Activated naive CD4-positive, alpha-beta T cell treated with anti-CD3 and anti-CD28 coated beads, Interleukin-2, amount 10 ng/mL, durations not matched to agents 5 hours and 36 hours (primary cell): Measurements from ENCODE around the gene POLR2L. TPM values are rescaled to one million over a fixed set of nuclear protein-coding genes. Genes with fewer than 3 reads are reported as not detected.

Experiments
- total RNA-seq, 2 experiments: library from RNA; stranded (reverse); gene quantifications; one replicate each; pipeline ENCODE4 v1.2.3, GENCODE V29; 2021

Gene POLR2L
- total RNA-seq: 10 to 100 TPM; 78.3 to 79.5 TPM

DNA sequence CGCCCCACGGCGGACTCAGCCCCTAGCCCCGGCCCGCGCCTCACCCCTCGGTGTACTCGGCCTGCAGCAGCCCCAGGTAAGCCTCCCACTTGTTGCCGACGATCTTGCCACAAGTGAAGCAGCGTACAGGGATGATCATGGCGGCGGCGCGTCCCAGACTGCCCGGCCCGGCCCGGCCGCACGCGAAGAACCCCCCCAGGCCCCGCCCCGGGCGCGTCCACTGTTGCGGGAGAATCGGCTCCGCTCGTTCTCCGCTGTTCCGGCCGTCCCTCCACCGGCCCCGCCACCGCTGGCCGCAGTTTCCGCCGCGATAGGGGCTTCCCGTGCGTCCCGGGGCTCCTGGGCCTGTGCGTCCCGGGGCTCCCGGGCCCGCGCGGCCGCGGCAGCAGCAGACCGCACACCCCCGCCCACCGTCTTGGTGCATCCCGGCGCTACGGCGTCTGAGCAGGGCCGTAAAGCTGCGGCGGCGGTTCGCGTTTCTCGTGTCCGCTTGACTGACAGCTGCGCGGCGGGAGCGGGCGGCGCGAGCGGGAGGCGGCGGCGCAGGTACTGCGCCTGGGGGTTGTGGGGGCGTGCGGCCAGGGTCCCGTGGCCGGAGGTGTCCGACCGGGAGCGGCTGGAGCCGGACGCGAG, at the start of gene POLR2L, which contains the start of gene TSPAN4:
Gene POLR2L, minus strand, starts transcription at position 160 of the 633 bp plus-strand sequence. Its CDS starts 21 bp downstream, at position 139.
Gene TSPAN4, plus strand, starts transcription at position 483 of the 633 bp plus-strand sequence. CDS start 7,453 bp downstream, outside the sequence.

DNA sequence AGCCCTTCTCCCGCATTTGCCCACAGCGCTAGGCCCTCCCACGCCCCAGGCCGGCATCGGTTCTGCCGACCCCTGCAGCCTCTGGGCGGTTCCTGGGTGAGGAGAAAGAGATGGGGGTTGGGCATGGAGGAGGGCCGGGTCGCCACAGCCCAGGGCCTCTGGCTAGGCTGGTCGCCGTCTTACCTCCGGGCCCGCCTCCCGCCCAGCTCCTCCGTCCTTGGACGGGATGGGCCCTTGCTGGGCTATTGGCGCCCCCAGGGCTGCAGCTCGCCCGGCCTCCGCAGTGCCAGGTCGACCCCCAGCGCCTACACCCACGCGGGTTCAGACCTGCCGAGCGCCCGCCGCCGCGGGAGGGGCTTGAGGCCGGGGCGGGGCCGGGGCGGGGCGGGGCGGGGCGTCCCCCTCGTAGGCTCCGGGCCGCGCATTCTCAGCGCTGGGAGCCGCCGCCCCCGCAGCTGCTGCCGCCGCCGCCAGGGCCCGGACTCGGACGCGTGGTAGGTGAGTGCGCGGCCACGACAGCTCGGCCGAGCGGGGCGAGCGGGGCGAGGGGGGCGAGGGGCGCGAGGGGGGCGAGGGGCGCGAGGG, 9.7 kb downstream of the POLR2L start, which contains the start of gene CD151:
Gene CD151, plus strand, starts transcription at position 424 of the 585 bp plus-strand sequence. CDS start 3,118 bp downstream, outside the sequence.

DNA sequence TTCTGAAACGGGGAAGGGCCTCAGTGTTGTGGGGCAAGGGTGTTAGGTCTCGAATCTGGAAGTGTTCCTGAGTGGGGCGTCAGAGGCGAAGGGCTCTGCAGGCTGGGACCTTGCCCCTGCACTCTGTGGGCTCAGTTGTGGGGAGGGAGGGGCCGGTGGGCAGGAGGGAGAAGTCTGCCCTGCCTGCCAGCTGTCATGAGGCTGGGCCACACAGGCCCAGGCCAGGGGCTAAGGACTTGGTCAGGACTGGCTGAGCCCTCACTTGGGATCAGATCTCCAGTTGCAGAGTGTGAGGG, 14.5 kb downstream of the POLR2L start, which contains the start of gene CRACR2B:
Gene CRACR2B, plus strand, starts transcription at position 23 of the 296 bp plus-strand sequence. CDS start 689 bp downstream, outside the sequence.

DNA sequence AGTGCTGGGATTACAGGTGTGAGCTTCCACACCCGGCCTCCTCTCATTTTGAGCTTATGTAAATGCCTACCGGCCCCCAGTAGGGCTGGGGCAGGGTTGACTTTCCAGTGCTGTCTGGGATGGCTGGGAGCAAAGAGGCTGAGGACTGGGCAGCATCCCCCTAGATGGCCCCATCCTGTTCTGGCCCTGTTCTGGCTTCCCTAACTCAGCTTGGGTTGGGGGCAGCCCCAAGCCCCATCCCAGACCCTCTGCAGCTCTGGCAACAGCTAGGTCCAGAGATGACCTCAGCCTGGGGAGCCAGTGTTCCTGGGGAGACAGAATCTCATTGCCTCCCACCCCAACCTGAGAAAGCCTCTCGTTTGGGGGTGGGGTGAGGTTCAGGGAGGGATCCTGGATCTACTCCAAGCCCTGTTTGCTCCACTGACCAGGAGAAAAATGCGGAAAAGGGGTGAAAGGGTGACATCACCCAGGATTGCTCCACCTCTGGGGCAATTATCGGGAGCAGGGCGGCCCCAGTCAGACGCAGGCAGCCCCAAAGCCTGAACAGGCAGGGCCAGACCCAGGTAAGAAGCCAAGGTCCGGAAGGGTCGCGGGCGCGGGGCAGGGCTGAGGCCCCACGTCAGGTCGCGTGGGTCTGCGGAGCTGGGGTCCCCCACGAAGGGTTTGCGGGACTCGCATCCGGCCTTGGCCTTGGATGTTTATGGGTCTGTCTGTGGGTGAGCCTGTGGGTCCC, 23.8 kb downstream of the POLR2L start, which contains the start of gene PNPLA2:
Gene PNPLA2, plus strand, starts transcription at position 519 of the 733 bp plus-strand sequence. CDS start 805 bp downstream, outside the sequence.

DNA sequence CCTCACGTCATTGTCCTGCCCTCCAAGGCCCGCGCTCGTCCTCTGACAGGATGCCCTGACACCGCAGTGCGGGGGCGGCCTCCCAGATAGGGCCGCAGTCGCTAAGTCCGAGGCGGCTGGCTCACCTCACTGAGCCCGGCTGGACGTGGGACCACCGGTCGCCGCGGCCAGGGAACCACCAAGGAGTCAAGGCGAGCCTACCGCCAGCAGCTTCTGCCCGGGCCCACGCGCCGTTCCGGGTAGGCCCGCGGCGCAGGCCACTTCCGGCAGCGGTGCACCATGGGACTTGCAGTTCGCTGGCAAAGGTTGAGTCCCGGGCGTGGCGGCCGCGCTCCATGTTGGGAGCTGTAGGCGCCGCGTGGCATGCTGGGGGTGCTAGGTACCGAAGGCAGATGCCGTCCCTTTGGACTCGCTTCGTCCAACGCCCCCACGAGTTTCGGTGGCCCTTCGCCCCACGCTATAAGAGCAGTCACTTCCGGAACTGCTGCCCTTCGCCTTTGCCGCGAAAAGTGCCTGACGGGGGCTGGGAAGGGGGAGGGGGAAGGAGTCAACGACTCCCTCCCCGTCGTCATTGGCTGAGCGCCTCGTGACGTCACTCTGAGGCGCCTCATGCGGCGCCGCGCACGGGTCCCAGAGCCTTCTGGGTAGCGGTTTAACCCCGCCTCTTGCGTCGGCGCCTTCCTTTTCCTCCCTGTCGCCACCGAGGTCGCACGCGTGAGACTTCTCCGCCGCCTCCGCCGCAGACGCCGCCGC, 32.9 kb downstream of the POLR2L start, which contains the start of gene RPLP2:
Gene RPLP2, plus strand, starts transcription at position 681 of the 753 bp plus-strand sequence. CDS start 268 bp downstream, outside the sequence.

DNA sequence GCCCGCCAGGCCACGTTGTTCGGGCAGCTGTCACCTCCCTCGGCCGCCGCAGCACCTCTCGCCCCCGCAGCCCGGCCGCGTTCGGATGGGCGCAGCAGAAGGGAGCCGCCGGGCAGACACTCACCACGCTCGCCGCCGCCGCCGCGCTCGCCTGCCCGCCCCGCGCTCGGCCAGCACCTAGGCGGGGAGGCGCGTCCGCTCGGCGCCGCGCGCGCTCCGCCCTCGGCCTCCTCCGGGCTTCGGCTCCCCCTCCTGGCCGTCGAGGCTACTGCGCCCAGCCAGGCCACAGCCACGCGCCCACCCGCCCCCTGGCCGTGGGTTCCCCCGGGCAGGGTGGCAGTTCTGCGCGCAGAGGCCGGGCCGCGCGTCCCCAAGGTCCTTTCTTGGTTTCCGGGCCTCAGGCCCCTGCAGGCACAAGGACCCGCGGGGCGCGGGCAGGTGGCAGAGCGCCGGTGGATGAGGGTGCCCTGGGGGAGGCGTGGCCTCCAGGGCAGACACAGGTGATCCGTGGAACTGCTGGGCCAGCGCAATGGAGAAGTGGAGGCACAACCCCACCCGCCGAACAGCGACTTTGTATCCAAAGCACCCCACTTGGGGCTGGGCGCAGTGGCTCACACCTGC, 44.1 kb downstream of the POLR2L start, which contains the start of gene SLC25A22:
Gene SLC25A22, minus strand, starts transcription at position 189 of the 621 bp plus-strand sequence. CDS start 3,275 bp downstream, outside the sequence.

DNA sequence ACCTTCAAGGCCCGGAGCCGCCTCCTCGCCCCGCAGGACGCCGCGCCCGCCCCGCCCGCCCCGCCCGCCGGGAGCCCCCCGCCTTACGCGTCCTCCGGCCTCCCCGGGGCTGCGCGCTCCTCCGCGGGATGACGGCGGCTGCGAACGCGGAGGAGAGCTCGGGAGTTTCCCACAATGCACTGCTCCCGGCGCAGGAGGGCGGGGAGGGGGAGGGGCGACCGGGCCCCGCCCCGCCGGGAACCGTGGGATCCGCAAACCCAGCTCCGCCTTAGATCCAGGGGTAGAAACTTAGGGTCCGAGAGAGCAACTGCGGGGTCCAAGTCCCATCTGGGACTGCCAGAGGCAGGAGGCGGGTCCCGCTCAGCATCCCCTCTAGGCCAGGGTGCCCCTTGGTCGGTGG, 52.4 kb downstream of the POLR2L start, which contains the start of gene CEND1:
Gene CEND1, minus strand, starts transcription at position 148 of the 400 bp plus-strand sequence. CDS start 1,514 bp downstream, outside the sequence.

Other genes starting within 250 kb of the POLR2L start
- gene IRF7, start 226.6 kb downstream of the POLR2L start, total RNA-seq: 10 to 100 TPM; 70.2 to 71.2 TPM
- gene CDHR5, start 217.6 kb downstream of the POLR2L start, total RNA-seq: not detected
- gene SCT, start 215.3 kb downstream of the POLR2L start, total RNA-seq: not detected
- gene DRD4, start 205.3 kb downstream of the POLR2L start, total RNA-seq: under 1 TPM; 0.26 to 0.45 TPM
- gene DEAF1, start 147.3 kb downstream of the POLR2L start, total RNA-seq: 10 to 100 TPM; 54.2 to 59.1 TPM
- 10 to 100 TPM; 28.4 to 28.9 TPM for gene TMEM80, start 146.7 kb downstream of the POLR2L start, total RNA-seq
- gene EPS8L2, start 136.3 kb downstream of the POLR2L start, total RNA-seq: 10 to 100 TPM; 17.4 to 20.3 TPM
- 100 to 1,000 TPM; 205 to 218 TPM for gene TALDO1, start 95.1 kb downstream of the POLR2L start, total RNA-seq
- gene GATD1, start 65.0 kb downstream of the POLR2L start, total RNA-seq: 10 to 100 TPM; 55.0 to 58.2 TPM
- under 1 TPM; 0.39 to 0.58 TPM for gene CEND1, start 52.4 kb downstream of the POLR2L start, total RNA-seq
- gene SLC25A22, start 44.2 kb downstream of the POLR2L start, total RNA-seq: 10 to 100 TPM; 36.7 to 41.3 TPM
- gene PIDD1, start 37.3 kb downstream of the POLR2L start, total RNA-seq: 10 to 100 TPM; 52.2 to 55.3 TPM
- gene RPLP2, start 32.6 kb downstream of the POLR2L start, total RNA-seq: 1,000 to 10,000 TPM; 3,087 to 3,213 TPM
- 10 to 100 TPM; 78.2 to 83.3 TPM for gene PNPLA2, start 23.6 kb downstream of the POLR2L start, total RNA-seq
- 10 to 100 TPM; 23.7 to 25.2 TPM for gene CRACR2B, start 14.6 kb downstream of the POLR2L start, total RNA-seq
- 10 to 100 TPM; 33.5 to 36.2 TPM for gene CD151, start 9.6 kb downstream of the POLR2L start, total RNA-seq
- 1 to 10 TPM; 8.1 to 8.4 TPM for gene TSPAN4, start 323 bp upstream of the POLR2L start, total RNA-seq
- 10 to 100 TPM; 39.1 to 39.8 TPM for gene CHID1, start 68.3 kb upstream of the POLR2L start, total RNA-seq
- gene AP2A2, start 83.3 kb upstream of the POLR2L start, total RNA-seq: 10 to 100 TPM; 60.9 to 63.9 TPM
- not detected for gene MUC6, start 194.2 kb upstream of the POLR2L start, total RNA-seq
- not detected for gene MUC2, start 232.3 kb upstream of the POLR2L start, total RNA-seq